H1 (cell line): ENCODE data around the gene HHAT. TPM values are rescaled to one million over a fixed set of nuclear protein-coding genes. Genes with fewer than 3 reads are reported as not detected.

Source experiments
- CTCF ChIA-PET: fragments of 300-600 bp; sonication (Branson Sonifier 250); formaldehyde crosslinking; loops from one replicate; lab custom pipeline; 2021; ENCODE audit not compliant: partially characterized antibody; lab: Charles Lee
- POLR2A ChIA-PET: fragments of 300-600 bp; sonication (Branson Sonifier 250); formaldehyde crosslinking; loops from one replicate; lab custom pipeline; 2021; ENCODE audit warnings: inconsistent platforms; ENCODE audit not compliant: partially characterized antibody; lab: Charles Lee
- DNase-seq, 2 experiments: peaks; one replicate each; pipeline versions ENCODE4 v3.0.0 to v3.0.0-alpha.2; 2010 to 2022; ENCODE audit warnings: low spot score in 2 of 2, low read depth in 1 of 2, mixed read lengths in 1 of 2
- FAIRE-seq: peaks from 2 replicates; lab custom pipeline; 2011; peaks lifted over from hg19 to GRCh38; lab: Jason Lieb, UNC
- H2AFZ ChIP-seq: 2 replicates; pipeline ENCODE4 v1.8.1; 2012; ENCODE audit warnings: low read length, inconsistent platforms
- H2AK5ac ChIP-seq: 2 replicates; pipeline ENCODE4 v1.6.1; 2013; ENCODE audit warnings: low read depth, low read length
- H2BK120ac ChIP-seq: replicated peaks from 2 replicates; pipeline ENCODE3; 2013; ENCODE audit warnings: low read depth, low read length, inconsistent platforms
- H2BK12ac ChIP-seq: 2 replicates; pipeline ENCODE4 v1.6.1; 2013; ENCODE audit warnings: low read depth, low read length
- H2BK15ac ChIP-seq: 2 replicates; pipeline ENCODE4 v1.6.1; 2013; ENCODE audit warnings: low read length
- H2BK20ac ChIP-seq: 2 replicates; pipeline ENCODE4 v1.6.1; 2013; ENCODE audit warnings: low read length
- H2BK5ac ChIP-seq: 2 replicates; pipeline ENCODE4 v1.6.1; 2013; ENCODE audit warnings: low read depth, low read length
- H3K14ac ChIP-seq: 2 replicates; pipeline ENCODE4 v1.6.1; 2013; ENCODE audit warnings: inconsistent platforms; ENCODE audit not compliant: insufficient read length
- H3K18ac ChIP-seq: 2 replicates; pipeline ENCODE4 v1.6.1; 2013; ENCODE audit warnings: low read length; ENCODE audit errors: extremely low read depth
- H3K23ac ChIP-seq: 2 replicates; pipeline ENCODE4 v1.6.1; 2013; ENCODE audit warnings: inconsistent platforms; ENCODE audit not compliant: insufficient read length
- H3K23me2 ChIP-seq: 2 replicates; pipeline ENCODE4 v1.6.1; 2013; ENCODE audit warnings: low read depth, low read length
- H3K27ac ChIP-seq: 2 replicates; pipeline ENCODE4 v1.6.1; 2011; ENCODE audit warnings: low read depth, low read length, inconsistent platforms
- H3K27me3 ChIP-seq, 4 experiments: replicated peaks in 1 of 4; 1 replicate in 1 of 4; 2 replicates in 3 of 4; pipeline versions ENCODE4 v1.6.1 to v1.8.1; 2011 to 2013; ENCODE audit warnings: low read length in 3 of 4, mild to moderate bottlenecking in 3 of 4, inconsistent platforms in 2 of 4, mixed read lengths in 2 of 4, moderate library complexity in 1 of 4; ENCODE audit not compliant: control insufficient read depth in 3 of 4, insufficient read depth in 3 of 4; ENCODE audit errors: extremely low read depth in 1 of 4
- H3K36me3 ChIP-seq, 4 experiments: 2 replicates each; pipeline versions ENCODE4 v1.6.1 to v1.8.1; 2011 to 2013; ENCODE audit warnings: mild to moderate bottlenecking in 4 of 4, low read length in 3 of 4, moderate library complexity in 2 of 4, control low read depth in 1 of 4, inconsistent platforms in 1 of 4; ENCODE audit not compliant: insufficient read depth in 4 of 4, control insufficient read depth in 2 of 4
- H3K4ac ChIP-seq: replicated peaks from 2 replicates; pipeline ENCODE3; 2013; ENCODE audit warnings: low read length, low read depth, mixed read lengths, inconsistent platforms; ENCODE audit not compliant: insufficient read length
- H3K4me1 ChIP-seq, 4 experiments: replicated peaks in 1 of 4; 1 replicate in 1 of 4; 2 replicates in 3 of 4; pipeline versions ENCODE4 v1.6.1 to v1.8.1; 2011 to 2013; ENCODE audit warnings: low read length in 3 of 4, inconsistent platforms in 2 of 4, mixed read lengths in 1 of 4; ENCODE audit not compliant: insufficient read depth in 4 of 4, control insufficient read depth in 3 of 4
- H3K4me2 ChIP-seq, 2 experiments: 2 replicates each; pipeline versions ENCODE4 v1.6.1 to v1.8.1; 2011 to 2013; ENCODE audit warnings: low read depth in 2 of 2, low read length in 2 of 2, control low read depth in 1 of 2, inconsistent platforms in 1 of 2, mild to moderate bottlenecking in 1 of 2; ENCODE audit not compliant: insufficient read depth in 1 of 2
- H3K4me3 ChIP-seq, 4 experiments: fragments of 200-600, 300-600 bp in 1 of 4; sonication (generic), shearing (Covaris generic), sonication (Bioruptor Twin) in 1 of 4; 2 replicates each; pipeline versions ENCODE4 v1.5.1 to v1.8.1; 2011 to 2016; ENCODE audit warnings: low read length in 4 of 4, low read depth in 3 of 4, control low read depth in 2 of 4, inconsistent platforms in 2 of 4, mild to moderate bottlenecking in 2 of 4, mixed read lengths in 1 of 4, moderate library complexity in 1 of 4; ENCODE audit not compliant: insufficient read depth in 2 of 4; ENCODE audit errors: extremely low read depth in 1 of 4
- H3K56ac ChIP-seq: replicated peaks from 2 replicates; pipeline ENCODE3; 2013; ENCODE audit warnings: low read depth, mild to moderate bottlenecking, mixed read lengths, low read length, inconsistent platforms; ENCODE audit not compliant: insufficient read length
- H3K79me1 ChIP-seq: 2 replicates; pipeline ENCODE4 v1.6.1; 2013; ENCODE audit warnings: low read depth, low read length, control low read depth
- H3K79me2 ChIP-seq, 2 experiments: 2 replicates each; pipeline versions ENCODE4 v1.6.1 to v1.8.1; 2012 to 2013; ENCODE audit warnings: low read length in 2 of 2, mild to moderate bottlenecking in 2 of 2, inconsistent platforms in 1 of 2; ENCODE audit not compliant: insufficient read depth in 2 of 2, control insufficient read depth in 1 of 2
- H3K9ac ChIP-seq, 4 experiments: replicated peaks in 1 of 4; 1 replicate in 1 of 4; 2 replicates in 3 of 4; pipeline versions ENCODE4 v1.6.1 to v1.8.1; 2011 to 2013; ENCODE audit warnings: low read depth in 3 of 4, low read length in 3 of 4, control low read depth in 2 of 4, mild to moderate bottlenecking in 2 of 4, moderate library complexity in 2 of 4, inconsistent platforms in 1 of 4; ENCODE audit errors: extremely low read depth in 1 of 4
- H3K9me3 ChIP-seq, 2 experiments: 2 replicates each; pipeline versions ENCODE4 v1.6.1 to v1.8.1; 2012 to 2013; ENCODE audit warnings: mild to moderate bottlenecking in 2 of 2, moderate library complexity in 2 of 2, control low read depth in 1 of 2, inconsistent platforms in 1 of 2, low read depth in 1 of 2, low read length in 1 of 2, mixed read lengths in 1 of 2; ENCODE audit not compliant: insufficient read depth in 2 of 2
- H4K20me1 ChIP-seq, 2 experiments: replicated peaks in 1 of 2; 2 replicates each; pipeline versions ENCODE3 to v1.8.1; 2011 to 2013; ENCODE audit warnings: inconsistent platforms in 2 of 2, low read length in 2 of 2, mild to moderate bottlenecking in 1 of 2; ENCODE audit not compliant: insufficient read depth in 2 of 2, control insufficient read depth in 1 of 2
- H4K5ac ChIP-seq: 2 replicates; pipeline ENCODE4 v1.6.1; 2013; ENCODE audit warnings: low read length, low read depth, mixed read lengths, inconsistent platforms; ENCODE audit not compliant: insufficient read length
- H4K8ac ChIP-seq: 2 replicates; pipeline ENCODE4 v1.8.0; 2013; ENCODE audit warnings: mild to moderate bottlenecking, moderate library complexity, low read length, inconsistent platforms; ENCODE audit not compliant: insufficient read depth; ENCODE audit errors: extremely low read depth
- H4K91ac ChIP-seq: replicated peaks from 2 replicates; pipeline ENCODE3; 2013; ENCODE audit warnings: low read length, mixed read lengths, inconsistent platforms; ENCODE audit not compliant: insufficient read length
- BACH1 ChIP-seq: IDR thresholded peaks from 2 replicates; pipeline ENCODE4 v1.6.1; 2012; ENCODE audit warnings: low read length, improper control_type of control experiment
- BRCA1 ChIP-seq: IDR thresholded peaks from 2 replicates; pipeline ENCODE4 v1.6.1; 2012; ENCODE audit warnings: low read depth, low read length, improper control_type of control experiment
- CHD1 ChIP-seq: IDR thresholded peaks from 2 replicates; pipeline ENCODE4 v1.6.1; 2012; ENCODE audit warnings: low read depth, low read length, improper control_type of control experiment
- GABPA ChIP-seq: IDR thresholded peaks from 2 replicates; pipeline ENCODE4 v1.6.1; 2011; ENCODE audit warnings: mild to moderate bottlenecking, low read length, moderate library complexity, borderline replicate concordance; ENCODE audit not compliant: insufficient read depth
- KDM1A ChIP-seq: fragments of 200-600, 300-600 bp; sonication (generic); IDR thresholded peaks from 2 replicates; pipeline ENCODE4 v1.7.1; 2016; ENCODE audit warnings: mild to moderate bottlenecking, low read length, borderline replicate concordance
- PHF8 ChIP-seq: fragments of 200-600 bp; sonication (generic); conservative IDR thresholded peaks from 2 replicates; pipeline ENCODE4 v1.7.1; 2012; ENCODE audit warnings: low read depth, mild to moderate bottlenecking, inconsistent platforms, low read length, moderate library complexity
- TAF7 ChIP-seq: optimal IDR thresholded peaks from 2 replicates; pipeline ENCODE3; 2011; ENCODE audit warnings: low read depth, mild to moderate bottlenecking, inconsistent platforms, low read length, moderate library complexity, borderline replicate concordance
- TBP ChIP-seq: IDR thresholded peaks from 2 replicates; pipeline ENCODE4 v1.6.1; 2011; ENCODE audit warnings: low read depth, low read length, improper control_type of control experiment
- WGBS, 2 experiments: shearing (Covaris generic) in 1 of 2; methylation state at CpG; one replicate each; pipeline versions ENCODE4 v1.1.6 to v1.1.7; 2013 to 2015; ENCODE audit warnings: low lambda C conversion rate in 2 of 2, mixed read lengths in 2 of 2, inconsistent platforms in 1 of 2, low coverage in 1 of 2, missing lambda C conversion rate in 1 of 2; ENCODE audit not compliant: insufficient replicate concordance in 2 of 2, insufficient coverage in 1 of 2, insufficient read length in 1 of 2; ENCODE audit errors: extremely low coverage in 1 of 2, missing lambda C conversion rate in 1 of 2; 5-methylcytosine and 5-hydroxymethylcytosine counted together
- polyA plus RNA-seq, 7 experiments: library from polyadenylated mRNA; depleted of rRNA in 3 of 7; stranded (reverse) in 5 of 7; unstranded in 2 of 7; fragments of >200 nt in 5 of 7; fragments of 200-250 nt in 2 of 7; gene quantifications; 1 replicate in 5 of 7; 2 replicates in 1 of 7; 4 replicates in 1 of 7; pipeline versions ENCODE4 v1.2.1 to v1.2.3, GENCODE V29; 2011 to 2013; ENCODE audit warnings: missing spikeins in 2 of 7, mixed read lengths in 2 of 7
- total RNA-seq: library from RNA; stranded (reverse); fragmentation: NEBNext Ultra II Directional; extraction: Animal tissue kit (Norgen Biotek cat#: 25700); gene quantifications from 2 replicates; pipeline ENCODE4 v1.2.1, GENCODE V29; 2021

The HHAT gene
- total and polyA plus RNA-seq, 2 of the 8 experiments (the other 6 are each of a cell fraction or from before 2014, with no cell fraction given), result 0.15 to 0.51 TPM

DNA sequence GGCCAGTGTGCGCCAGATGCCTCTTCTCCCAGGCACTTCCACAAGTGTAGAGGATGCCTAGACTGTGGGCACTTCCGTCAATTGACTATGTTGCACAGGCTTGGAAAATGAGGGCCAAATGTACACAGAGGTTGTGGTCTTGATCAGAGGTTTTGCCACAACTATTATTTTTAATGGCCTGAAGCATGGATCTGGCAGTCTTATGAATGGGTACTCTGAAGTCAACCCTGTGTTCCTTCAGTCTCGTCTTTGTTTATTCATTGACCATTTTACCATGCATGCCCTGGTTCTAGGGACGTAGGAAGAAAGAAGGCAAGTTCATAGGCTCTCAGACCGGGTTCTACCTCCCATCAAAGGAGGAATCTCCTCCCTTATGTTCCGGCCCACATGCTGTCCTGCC lies 329.1 kb downstream of the HHAT start:
- Histone ChIP-seq H3K4me1 (no peaks in the 10 kb centered on the region), H3K27me3 (no peaks in the 10 kb centered on the region), H2BK12ac (no peak overlapping the region), H3K4me3 (no peak overlapping the region), H3K56ac (no peak overlapping the region), H2AFZ (no peak overlapping the region), H3K79me1 (no peaks in the 10 kb centered on the region; the same call in 1 of the 2 replicates), H3K79me2 (no peaks in the 10 kb centered on the region), H3K4ac (no peak overlapping the region), H2BK20ac (no peak overlapping the region), H4K5ac (no peak overlapping the region), H3K14ac (no peak overlapping the region), H2BK120ac (no peak overlapping the region), H3K9me3 (peaks cover 0 to 5% of the 10 kb centered on the region in 2 experiments; a peak in 1 of 4 replicates), H2BK5ac (no peak overlapping the region), H3K4me2 (no peak overlapping the region), H3K27ac (no peak overlapping the region), H3K9ac (no peak overlapping the region), H3K36me3 (no peaks in the 10 kb centered on the region), H2BK15ac (no peak overlapping the region), H4K91ac (no peak overlapping the region), H3K23me2 (peaks cover 5% of the 10 kb centered on the region; the same call in 1 of the 2 replicates), H4K20me1 (peaks cover 0 to 2% of the 10 kb centered on the region in 2 experiments), H4K8ac (no peak overlapping the region), H3K23ac (no peak overlapping the region), H2AK5ac (no peak overlapping the region), H3K18ac (no peak overlapping the region)
- DNase-seq (no peak), FAIRE-seq (no peak)
- CTCF ChIA-PET, result no interaction called here
- POLR2A ChIA-PET, result no interaction called here
- TF ChIP-seq TAF7, result no peak
- no peak for TF ChIP-seq BRCA1
- TF ChIP-seq TBP, result no peak
- TF ChIP-seq BACH1, result no peak
- no peak for TF ChIP-seq KDM1A
- TF ChIP-seq GABPA, result no peak
- TF ChIP-seq PHF8, result no peak
- no peak for TF ChIP-seq CHD1
- WGBS, 2 experiments, result 85% methylated on average over 5 of the region's 6 CpGs; no CpG with 5 or more reads in 1 of the 2 experiments
